ENCODE measurements around the gene CSTB. TPM values are rescaled to one million over a fixed set of nuclear protein-coding genes. Genes with fewer than 3 reads are reported as not detected.
A peak's percentile ranks its signal among the peaks of the same experiment; 100 is the strongest.

Gene CSTB
- total and polyA plus RNA-seq, 8 donors = 7.4 to 35.6 (median 14.1) TPM

GRCh38 chr21:43810505-43811261 lies 34.6 kb upstream of the CSTB start:
- DNase-seq (peak; percentile 71 to 99 (median 90)), FAIRE-seq (no peak), ATAC-seq (peak; percentile 75 to 94 (median 90))
- Histone ChIP-seq H3K36me3 (no peaks in the 10 kb centered on the region), H3K27me3 (no peaks in the 10 kb centered on the region), H3K4me1 (peaks cover 0 to 4% (median 0%) of the 10 kb centered on the region in 3 donors), H3K9me3 (no peaks in the 10 kb centered on the region), H3K27ac (no peak overlapping the region), H3K4me3 (no peak overlapping the region)
- WGBS, 2 donors = 9 to 18% methylated on average over 20 to 23 of the region's 23 CpGs
- peak; percentile 82 to 96 (median 94) for TF ChIP-seq CTCF (IDR thresholded peaks at IDR 0.05)
- intact Hi-C loops (cut with DNase I) = loop anchor here in 1 of 3 donors (5.0 to 10.0 kb wide), 2 partner anchors 134 to 167 kb away; no protein-coding TSS in a partner anchor

GRCh38 chr21:43809853-43810504 lies 33.9 kb upstream of the CSTB start:
- no peak for ATAC-seq
- no peaks in the 10 kb centered on the region for H3K9me3 ChIP-seq
- DNase-seq = no peak
- TF ChIP-seq CTCF (IDR thresholded peaks at IDR 0.05) = no peak
- peaks cover 0 to 4% (median 0%) of the 10 kb centered on the region in 3 donors for H3K4me1 ChIP-seq
- H3K27ac ChIP-seq = no peak overlapping the region
- no peaks in the 10 kb centered on the region for H3K36me3 ChIP-seq
- no peak overlapping the region for H3K4me3 ChIP-seq
- no peaks in the 10 kb centered on the region for H3K27me3 ChIP-seq
- intact Hi-C loops (cut with DNase I) = loop anchor here in 2 of 3 donors (5.0 to 10.0 kb wide), 4 partner anchors 135 to 175 kb away; no protein-coding TSS in a partner anchor
- FAIRE-seq = no peak
- WGBS, 2 donors = 50 to 66% methylated on average over 25 to 26 of the region's 26 CpGs

- no peak for ATAC-seq
- no peaks in the 10 kb centered on the region for H3K9me3 ChIP-seq
- peak in 1 of 6 donors; percentile 65 for DNase-seq
- intact Hi-C loops (cut with DNase I) = loop anchor here in 1 of 3 donors (10.0 kb wide), 2 partner anchors 145 to 175 kb away; no protein-coding TSS in a partner anchor
- H3K27ac ChIP-seq = no peak overlapping the region
- no peaks in the 10 kb centered on the region for H3K27me3 ChIP-seq
- no peak overlapping the region for H3K4me3 ChIP-seq
- 70 to 83% methylated on average over 16 of the region's 16 CpGs for WGBS, 2 donors
- no peak for FAIRE-seq
- no peaks in the 10 kb centered on the region for H3K4me1 ChIP-seq
- TF ChIP-seq CTCF (IDR thresholded peaks at IDR 0.05) = no peak
- H3K36me3 ChIP-seq = no peaks in the 10 kb centered on the region
Observed at GRCh38 chr21:43809346-43809799, 33.3 kb upstream of the CSTB start.

GRCh38 chr21:43808832-43809251 lies 32.7 kb upstream of the CSTB start:
- no peak for FAIRE-seq

More at GRCh38 chr21:43808832-43809251, 32.7 kb upstream of the CSTB start:
- no peak overlapping the region for H3K27ac ChIP-seq
- DNase-seq = peak in 2 of 6 donors; percentile 51 to 55
- H3K4me3 ChIP-seq = no peak overlapping the region
- H3K9me3 ChIP-seq = no peaks in the 10 kb centered on the region
- intact Hi-C loops (cut with DNase I) = loop anchor here in 1 of 3 donors (10.0 kb wide), 2 partner anchors 146 to 176 kb away; no protein-coding TSS in a partner anchor
- no peaks in the 10 kb centered on the region for H3K27me3 ChIP-seq
- WGBS, 2 donors = 66 to 76% methylated on average over 22 of the region's 22 CpGs
- TF ChIP-seq CTCF (IDR thresholded peaks at IDR 0.05) = no peak
- no peaks in the 10 kb centered on the region for H3K4me1 ChIP-seq
- ATAC-seq = no peak
- H3K36me3 ChIP-seq = no peaks in the 10 kb centered on the region
